Gastrocnemius medialis (tissue), 4 donors: ENCODE data around the gene RALGPS2. TPM values are rescaled to one million over a fixed set of nuclear protein-coding genes. Genes with fewer than 3 reads are reported as not detected.

Experiments used
- ATAC-seq, 2 donors: fragments of 150-250 bp; one replicate each; pipeline ENCODE4 v1.9.1; 2016
- DNase-seq, 2 donors: peaks; one replicate each; pipeline ENCODE4 v3.0.0-alpha.2; 2019
- H3K27ac ChIP-seq, 4 donors: fragments of 200-600 bp; sonication (generic); 1 replicate in 1 of 4; 2 replicates in 3 of 4; pipeline ENCODE4 v1.5.1; 2016 to 2018; ENCODE audit warnings: mild to moderate bottlenecking in 2 of 4, moderate library complexity in 1 of 4
- H3K27me3 ChIP-seq, 3 donors: fragments of 200-600 bp; sonication (generic) in 2 of 3; 1 replicate in 1 of 3; 2 replicates in 2 of 3; pipeline versions ENCODE4 v1.5.1 to v1.6.0; 2016 to 2019; ENCODE audit warnings: mild to moderate bottlenecking in 1 of 3, moderate library complexity in 1 of 3
- H3K36me3 ChIP-seq, 2 donors: fragments of 200-600 bp; sonication (generic) in 1 of 2; one replicate each; pipeline ENCODE4 v1.5.1; 2017 to 2018
- H3K4me1 ChIP-seq, 2 donors: fragments of 200-600 bp; sonication (generic) in 1 of 2; one replicate each; pipeline ENCODE4 v1.5.1; 2016 to 2017; ENCODE audit warnings: mild to moderate bottlenecking in 2 of 2
- H3K4me3 ChIP-seq, 4 donors: fragments of 200-600 bp; sonication (generic) in 3 of 4; 1 replicate in 1 of 4; 2 replicates in 3 of 4; pipeline ENCODE4 v1.5.1; 2016 to 2019; ENCODE audit warnings: mild to moderate bottlenecking in 2 of 4
- H3K9me3 ChIP-seq, 3 donors: fragments of 200-600 bp; sonication (generic) in 2 of 3; 1 replicate in 1 of 3; 2 replicates in 2 of 3; pipeline ENCODE4 v1.5.1; 2016 to 2019
- CTCF ChIP-seq, 5 experiments: fragments of 450-650 bp in 3 of 5; fragments of 200-600 bp in 2 of 5; sonication (generic) in 2 of 5; IDR thresholded peaks in 4 of 5; conservative IDR thresholded peaks in 1 of 5; 1 replicate in 4 of 5; 2 replicates in 1 of 5; pipeline ENCODE4 v1.5.1; 2016 to 2019; ENCODE audit warnings: antibody characterized with exemption in 5 of 5, mild to moderate bottlenecking in 3 of 5, moderate library complexity in 3 of 5
- POLR2A ChIP-seq, 2 donors: fragments of 450-650 bp; IDR thresholded peaks; one replicate each; pipeline ENCODE4 v1.6.1; 2017; ENCODE audit warnings: antibody characterized with exemption in 2 of 2, mild to moderate bottlenecking in 2 of 2, moderate library complexity in 2 of 2
- in situ Hi-C, 4 donors: fragments of 200-750 bp; cut with MboI; loops; one replicate each; pipeline versions ENCODE4 v1.15.0 to v1.8.0; 2017; ENCODE audit warnings: low sequenced_read_pairs in 4 of 4
- intact Hi-C: fragments of 100-400 bp; cut with DNase I; formaldehyde crosslinking; loops from one replicate; pipeline ENCODE4 v1.15.1; 2023; ENCODE audit warnings: low total_unique reads
- total RNA-seq, 4 donors: library from RNA; depleted of rRNA; stranded (reverse); fragments of >200 nt; gene quantifications; one replicate each; pipeline versions ENCODE4 v1.1.0 to v1.2.3, GENCODE V29; 2016

The RALGPS2 gene
- total RNA-seq, 4 donors from 2014 or later, result 1.1 to 6.5 (median 2.5) TPM

GRCh38 chr1:178792394-178792793 is 67.3 kb downstream of the RALGPS2 start:
- Histone ChIP-seq H3K4me3 (no peak overlapping the region), H3K9me3 (no peaks in the 10 kb centered on the region), H3K36me3 (no peaks in the 10 kb centered on the region), H3K27ac (no peak overlapping the region), H3K27me3 (no peaks in the 10 kb centered on the region), H3K4me1 (no peaks in the 10 kb centered on the region)
- no peak for DNase-seq
- ATAC-seq, result no peak
- in situ Hi-C loops (no loop called here), intact Hi-C loops (no loop called here)
- no peak for TF ChIP-seq CTCF (IDR thresholded peaks at IDR 0.05 in 4 of 5, conservative IDR thresholded peaks at IDR 0.05 in 1 of 5)

- TF ChIP-seq CTCF (IDR thresholded peaks at IDR 0.05 in 4 of 5, conservative IDR thresholded peaks at IDR 0.05 in 1 of 5), result no peak
- no peak for TF ChIP-seq POLR2A (IDR thresholded peaks at IDR 0.05)
- ATAC-seq (no peak), DNase-seq (no peak)
- in situ Hi-C loops, result no loop called here
- Histone ChIP-seq H3K27ac (no peak overlapping the region), H3K4me3 (no peak overlapping the region), H3K4me1 (no peaks in the 10 kb centered on the region), H3K9me3 (no peaks in the 10 kb centered on the region), H3K36me3 (no peaks in the 10 kb centered on the region), H3K27me3 (no peaks in the 10 kb centered on the region)
- intact Hi-C loops, result no loop called here
Measured at GRCh38 chr1:178796013-178796412, 71.0 kb downstream of the RALGPS2 start.

- TF ChIP-seq POLR2A (IDR thresholded peaks at IDR 0.05) (no peak), CTCF (IDR thresholded peaks at IDR 0.05 in 4 of 5, conservative IDR thresholded peaks at IDR 0.05 in 1 of 5) (no peak)
- Histone ChIP-seq H3K36me3 (no peaks in the 10 kb centered on the region), H3K4me3 (no peak overlapping the region), H3K27me3 (no peaks in the 10 kb centered on the region), H3K4me1 (no peaks in the 10 kb centered on the region), H3K9me3 (no peaks in the 10 kb centered on the region), H3K27ac (no peak overlapping the region)
- DNase-seq, result no peak
- intact Hi-C loops, result no loop called here
- in situ Hi-C loops, result no loop called here
- no peak for ATAC-seq
Measured at GRCh38 chr1:178797590-178797989, 72.5 kb downstream of the RALGPS2 start.

GRCh38 chr1:178798232-178798861 is 73.3 kb downstream of the RALGPS2 start:
- H3K36me3 ChIP-seq, result no peaks in the 10 kb centered on the region
- no peak overlapping the region for H3K4me3 ChIP-seq
- H3K9me3 ChIP-seq, result no peaks in the 10 kb centered on the region
- intact Hi-C loops (no loop called here), in situ Hi-C loops (no loop called here)
- H3K27me3 ChIP-seq, result no peaks in the 10 kb centered on the region
- H3K27ac ChIP-seq, result no peak overlapping the region
- DNase-seq (no peak), ATAC-seq (no peak)
- TF ChIP-seq POLR2A (IDR thresholded peaks at IDR 0.05) (no peak), CTCF (IDR thresholded peaks at IDR 0.05 in 4 of 5, conservative IDR thresholded peaks at IDR 0.05 in 1 of 5) (no peak)
- no peaks in the 10 kb centered on the region for H3K4me1 ChIP-seq

- ATAC-seq (no peak), DNase-seq (no peak)
- TF ChIP-seq CTCF (IDR thresholded peaks at IDR 0.05 in 4 of 5, conservative IDR thresholded peaks at IDR 0.05 in 1 of 5), result no peak
- in situ Hi-C loops, result no loop called here
- no peaks in the 10 kb centered on the region for H3K27me3 ChIP-seq
- no peak overlapping the region for H3K27ac ChIP-seq
- H3K4me1 ChIP-seq, result no peaks in the 10 kb centered on the region
- intact Hi-C loops, result no loop called here
- no peaks in the 10 kb centered on the region for H3K36me3 ChIP-seq
- no peaks in the 10 kb centered on the region for H3K9me3 ChIP-seq
- H3K4me3 ChIP-seq, result no peak overlapping the region
Measured at GRCh38 chr1:178802873-178803272, 77.8 kb downstream of the RALGPS2 start.
